Nephron (organoid): Measurements from ENCODE around the gene S100A7A.

Experiments
- H3K27ac Mint-ChIP-seq, 3 experiments: 2 replicates each; pipeline ENCODE4 v1.8.0; 2020; ENCODE audit warnings: mixed read lengths in 3 of 3, mild to moderate bottlenecking in 2 of 3, moderate library complexity in 1 of 3
- H3K27me3 Mint-ChIP-seq: 2 replicates; pipeline ENCODE4 v1.8.0; 2021; ENCODE audit warnings: low read depth, mild to moderate bottlenecking, moderate library complexity, mixed read lengths
- H3K36me3 Mint-ChIP-seq: 2 replicates; pipeline ENCODE4 v1.8.0; 2020; ENCODE audit warnings: low read depth, mixed read lengths
- H3K4me1 Mint-ChIP-seq: 2 replicates; pipeline ENCODE4 v1.8.0; 2020; ENCODE audit warnings: mixed read lengths
- H3K4me3 Mint-ChIP-seq, 3 experiments: 2 replicates each; pipeline ENCODE4 v1.8.0; 2020; ENCODE audit warnings: mild to moderate bottlenecking in 3 of 3, mixed read lengths in 3 of 3, moderate library complexity in 2 of 3
- H3K9me3 Mint-ChIP-seq: 2 replicates; pipeline ENCODE4 v1.8.0; 2020; ENCODE audit warnings: mixed read lengths
- TF ChIP-seq, protein P1 (sequence below), 3 experiments: fragments of 200-600 bp; sonication (generic); IDR thresholded peaks; one replicate each; pipeline ENCODE4 v1.5.0; 2021; ENCODE audit warnings: antibody characterized with exemption in 3 of 3; ENCODE audit not compliant: unreplicated experiment in 3 of 3

The S100A7A gene

DNA sequence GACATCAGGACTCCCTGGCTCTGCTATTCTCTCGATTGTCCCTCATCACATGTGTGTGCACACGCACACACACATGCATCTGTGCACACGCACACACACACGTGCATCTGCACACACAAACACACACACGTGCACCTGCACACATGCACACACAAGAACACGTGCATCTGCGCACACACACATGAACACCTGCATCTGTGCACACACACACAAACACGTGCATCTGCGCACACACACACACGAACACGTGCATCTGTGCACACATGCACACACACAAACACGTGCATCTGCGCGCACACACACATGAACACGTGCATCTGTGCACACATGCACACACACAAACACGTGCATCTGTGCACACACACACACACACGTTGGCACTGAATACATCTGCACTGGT is 14.7 kb downstream of the S100A7A start:
- Mint-ChIP-seq H3K4me3 (no peak overlapping the region), H3K27ac (no peak overlapping the region), H3K9me3 (no peaks in the 10 kb centered on the region)

DNA sequence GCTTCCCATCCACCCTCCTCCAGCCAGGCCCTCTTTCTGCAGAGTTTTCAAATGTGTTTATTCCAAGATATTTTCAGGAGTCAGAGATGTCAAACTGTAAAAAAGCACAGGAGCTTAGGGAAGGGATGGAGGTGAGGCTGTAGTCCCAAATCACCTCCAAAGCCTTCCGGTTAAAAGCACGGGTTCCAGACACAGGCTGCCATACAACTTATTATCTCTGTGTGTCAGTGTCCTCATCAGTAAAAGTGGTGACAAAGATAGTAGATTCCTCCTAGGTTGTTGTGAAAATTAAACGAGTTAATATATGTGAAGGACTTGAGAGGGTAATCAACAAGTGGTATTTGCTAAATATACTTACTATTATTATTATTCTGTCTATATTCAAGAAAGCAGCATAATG is 15.1 kb downstream of the S100A7A start:
- TF ChIP-seq, protein P1, sequence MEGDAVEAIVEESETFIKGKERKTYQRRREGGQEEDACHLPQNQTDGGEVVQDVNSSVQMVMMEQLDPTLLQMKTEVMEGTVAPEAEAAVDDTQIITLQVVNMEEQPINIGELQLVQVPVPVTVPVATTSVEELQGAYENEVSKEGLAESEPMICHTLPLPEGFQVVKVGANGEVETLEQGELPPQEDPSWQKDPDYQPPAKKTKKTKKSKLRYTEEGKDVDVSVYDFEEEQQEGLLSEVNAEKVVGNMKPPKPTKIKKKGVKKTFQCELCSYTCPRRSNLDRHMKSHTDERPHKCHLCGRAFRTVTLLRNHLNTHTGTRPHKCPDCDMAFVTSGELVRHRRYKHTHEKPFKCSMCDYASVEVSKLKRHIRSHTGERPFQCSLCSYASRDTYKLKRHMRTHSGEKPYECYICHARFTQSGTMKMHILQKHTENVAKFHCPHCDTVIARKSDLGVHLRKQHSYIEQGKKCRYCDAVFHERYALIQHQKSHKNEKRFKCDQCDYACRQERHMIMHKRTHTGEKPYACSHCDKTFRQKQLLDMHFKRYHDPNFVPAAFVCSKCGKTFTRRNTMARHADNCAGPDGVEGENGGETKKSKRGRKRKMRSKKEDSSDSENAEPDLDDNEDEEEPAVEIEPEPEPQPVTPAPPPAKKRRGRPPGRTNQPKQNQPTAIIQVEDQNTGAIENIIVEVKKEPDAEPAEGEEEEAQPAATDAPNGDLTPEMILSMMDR (IDR thresholded peaks at IDR 0.05; ENCODE audit: unreplicated experiment in 3 of 3) = no peak
- no peaks in the 10 kb centered on the region for H3K9me3 Mint-ChIP-seq
- H3K27ac Mint-ChIP-seq = no peak overlapping the region
- H3K4me1 Mint-ChIP-seq = no peaks in the 10 kb centered on the region
- H3K36me3 Mint-ChIP-seq = no peaks in the 10 kb centered on the region
- peaks cover 10% of the 10 kb centered on the region for H3K27me3 Mint-ChIP-seq
- no peak overlapping the region for H3K4me3 Mint-ChIP-seq

More for the DNA sequence above, 14.7 kb downstream of the S100A7A start:
- no peaks in the 10 kb centered on the region for H3K4me1 Mint-ChIP-seq
- peaks cover 10% of the 10 kb centered on the region for H3K27me3 Mint-ChIP-seq
- no peaks in the 10 kb centered on the region for H3K36me3 Mint-ChIP-seq
- TF ChIP-seq, protein P1 (IDR thresholded peaks at IDR 0.05; ENCODE audit: unreplicated experiment in 3 of 3) = no peak

- H3K27me3 Mint-ChIP-seq = peaks cover 12% of the 10 kb centered on the region
- no peaks in the 10 kb centered on the region for H3K4me1 Mint-ChIP-seq
- H3K4me3 Mint-ChIP-seq = no peak overlapping the region
- TF ChIP-seq, protein P1 (IDR thresholded peaks at IDR 0.05; ENCODE audit: unreplicated experiment in 3 of 3) = no peak
- H3K27ac Mint-ChIP-seq = no peak overlapping the region
- no peaks in the 10 kb centered on the region for H3K36me3 Mint-ChIP-seq
- no peaks in the 10 kb centered on the region for H3K9me3 Mint-ChIP-seq
These were observed 15.6 kb downstream of the S100A7A start for GRCh38 chr1:153431928-153432327.

DNA sequence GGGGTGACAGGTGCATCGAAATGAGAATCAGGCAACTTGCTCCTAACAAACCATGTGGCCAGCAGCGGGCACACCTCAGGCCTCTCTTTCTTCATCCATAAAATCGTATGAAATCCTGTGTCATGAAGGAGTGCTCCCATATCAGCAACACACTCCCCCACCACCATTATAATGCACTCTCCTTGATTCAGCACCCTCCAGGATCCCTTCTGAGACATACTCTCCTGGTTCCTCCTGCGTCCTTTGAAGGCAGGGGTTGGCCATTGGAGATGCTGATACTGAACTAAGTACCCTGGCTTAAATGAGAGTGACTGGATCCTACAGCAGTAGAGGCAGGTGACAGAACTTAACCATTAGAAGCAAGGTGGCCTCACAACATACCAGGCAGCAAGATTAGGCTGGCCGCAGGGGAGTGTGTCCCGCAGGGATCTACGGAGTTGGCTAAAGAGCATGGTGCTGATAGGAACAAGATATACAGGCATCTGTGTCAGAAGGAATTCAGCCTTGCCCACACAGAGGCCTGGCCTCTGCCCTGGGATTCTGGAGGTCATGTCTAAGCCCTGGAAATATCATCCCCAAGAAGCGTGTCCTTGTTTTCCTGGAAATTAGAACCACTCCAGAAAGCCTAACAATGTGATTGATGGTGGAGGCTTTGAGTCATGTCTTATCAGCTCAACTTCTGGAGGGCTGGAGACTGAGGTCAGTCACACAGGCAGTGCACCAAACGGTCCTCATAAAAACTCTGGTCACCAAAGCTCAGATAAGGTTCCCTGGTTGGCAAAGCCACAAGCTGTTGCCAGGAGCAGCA is 16.8 kb downstream of the S100A7A start:
- Mint-ChIP-seq H3K36me3 (no peaks in the 10 kb centered on the region), H3K9me3 (no peaks in the 10 kb centered on the region), H3K27me3 (peaks cover 19% of the 10 kb centered on the region), H3K4me3 (no peak overlapping the region), H3K4me1 (no peaks in the 10 kb centered on the region), H3K27ac (no peak overlapping the region)
- TF ChIP-seq, protein P1 (IDR thresholded peaks at IDR 0.05; ENCODE audit: unreplicated experiment in 3 of 3) = no peak

DNA sequence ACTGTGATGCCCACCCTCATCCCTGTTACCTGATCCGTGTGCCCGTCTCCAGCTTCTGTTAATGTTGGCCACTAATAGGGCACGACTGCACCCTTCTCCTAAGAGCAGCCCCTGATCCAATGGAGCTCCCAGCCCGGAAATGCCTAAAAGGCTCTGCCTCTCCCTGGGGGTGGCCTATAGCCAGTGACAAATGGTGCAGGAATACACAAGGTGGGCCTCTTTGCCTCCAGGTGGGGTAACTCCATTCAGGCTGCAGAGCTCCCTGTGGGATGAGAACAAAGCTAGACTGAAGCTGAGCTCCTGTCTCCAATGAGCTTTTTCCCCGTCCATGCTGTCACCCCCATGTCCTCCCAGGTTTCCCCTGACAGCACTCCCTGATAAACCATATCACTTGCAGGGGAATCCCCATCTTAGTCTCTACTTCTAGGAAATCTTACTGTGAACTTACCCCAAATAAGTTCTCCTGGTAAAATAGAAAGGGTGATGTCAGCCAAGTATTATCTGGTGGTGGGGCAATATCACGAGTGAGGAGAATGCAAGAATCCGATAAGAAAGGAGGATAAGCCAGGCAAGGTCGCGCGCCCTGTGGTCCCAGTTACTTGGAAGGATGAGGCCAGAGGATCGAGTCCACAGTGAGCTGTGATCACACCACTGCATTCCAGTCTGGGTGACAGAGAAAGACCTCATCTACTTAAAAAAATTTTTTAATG is 18.6 kb downstream of the S100A7A start:
- Mint-ChIP-seq H3K27me3 (peaks cover 19% of the 10 kb centered on the region), H3K9me3 (no peaks in the 10 kb centered on the region), H3K36me3 (no peaks in the 10 kb centered on the region), H3K4me1 (no peaks in the 10 kb centered on the region), H3K4me3 (no peak overlapping the region), H3K27ac (no peak overlapping the region)
- TF ChIP-seq, protein P1 (IDR thresholded peaks at IDR 0.05; ENCODE audit: unreplicated experiment in 3 of 3) = no peak
